ENCODE data around the gene DLX1. TPM values are rescaled to one million over a fixed set of nuclear protein-coding genes. Genes with fewer than 3 reads are reported as not detected.

The DLX1 gene
- total RNA-seq, 1 experiment from 2014 or later, result 7.6 TPM

- Histone ChIP-seq H3F3A (ENCODE audit: low read length, unreplicated experiment) (no peaks in the 10 kb centered on the region), H3K9me2 (replicated peaks; ENCODE audit: low read length) (no peaks in the 10 kb centered on the region), H4K20me1 (ENCODE audit: low read length) (no peaks in the 10 kb centered on the region), H3K36me3 (ENCODE audit: low read depth, low read length) (no peaks in the 10 kb centered on the region), H3K9ac (ENCODE audit: low read length) (no peak overlapping the region), H3K4me3 (ENCODE audit: low read length) (no peak overlapping the region), H2AFZ (ENCODE audit: low read length) (no peak overlapping the region), H3K9me3 (ENCODE audit: low read length) (no peaks in the 10 kb centered on the region), H3K27ac (ENCODE audit: low read length) (no peak overlapping the region), H3K79me2 (ENCODE audit: low read length) (no peaks in the 10 kb centered on the region), H3K4me1 (ENCODE audit: insufficient read depth, low read length) (peaks cover 15% of the 10 kb centered on the region; the same call in 1 of the 2 replicates), H3K4me2 (ENCODE audit: low read length) (no peak overlapping the region), H3K27me3 (ENCODE audit: low read length) (no peaks in the 10 kb centered on the region)
- no TSS peak for BruUV-seq (replicated peaks)
- DNase-seq (no peak), ATAC-seq (no peak)
- intact Hi-C loops (cut with micrococcal nuclease), result no loop called here
- CTCF ChIA-PET, result no interaction called here
- no peak for TF ChIP-seq EZH2phosphoT487 (IDR thresholded peaks at IDR 0.05; ENCODE audit: borderline replicate concordance, low read length)
- TF ChIP-seq, protein P1, sequence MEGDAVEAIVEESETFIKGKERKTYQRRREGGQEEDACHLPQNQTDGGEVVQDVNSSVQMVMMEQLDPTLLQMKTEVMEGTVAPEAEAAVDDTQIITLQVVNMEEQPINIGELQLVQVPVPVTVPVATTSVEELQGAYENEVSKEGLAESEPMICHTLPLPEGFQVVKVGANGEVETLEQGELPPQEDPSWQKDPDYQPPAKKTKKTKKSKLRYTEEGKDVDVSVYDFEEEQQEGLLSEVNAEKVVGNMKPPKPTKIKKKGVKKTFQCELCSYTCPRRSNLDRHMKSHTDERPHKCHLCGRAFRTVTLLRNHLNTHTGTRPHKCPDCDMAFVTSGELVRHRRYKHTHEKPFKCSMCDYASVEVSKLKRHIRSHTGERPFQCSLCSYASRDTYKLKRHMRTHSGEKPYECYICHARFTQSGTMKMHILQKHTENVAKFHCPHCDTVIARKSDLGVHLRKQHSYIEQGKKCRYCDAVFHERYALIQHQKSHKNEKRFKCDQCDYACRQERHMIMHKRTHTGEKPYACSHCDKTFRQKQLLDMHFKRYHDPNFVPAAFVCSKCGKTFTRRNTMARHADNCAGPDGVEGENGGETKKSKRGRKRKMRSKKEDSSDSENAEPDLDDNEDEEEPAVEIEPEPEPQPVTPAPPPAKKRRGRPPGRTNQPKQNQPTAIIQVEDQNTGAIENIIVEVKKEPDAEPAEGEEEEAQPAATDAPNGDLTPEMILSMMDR (conservative IDR thresholded peaks at IDR 0.05; ENCODE audit: low read depth, low read length), result no peak
- TF ChIP-seq EZH2 (IDR thresholded peaks at IDR 0.05; ENCODE audit: low read length, unreplicated experiment), result no peak
- POLR2A ChIA-PET (ENCODE audit: unreplicated experiment), result no interaction called here
These were observed 5.3 kb upstream of the DLX1 start for GRCh38 chr2:172079838-172080640.

- intact Hi-C loops (cut with micrococcal nuclease), result no loop called here
- no peak for DNase-seq
These were observed 4.6 kb upstream of the DLX1 start for GRCh38 chr2:172080641-172081220.

More at GRCh38 chr2:172080641-172081220, 4.6 kb upstream of the DLX1 start:
- ChIA-PET CTCF (no interaction called here), POLR2A (ENCODE audit: unreplicated experiment) (no interaction called here)
- no peaks in the 10 kb centered on the region for H3K9me2 ChIP-seq (replicated peaks; ENCODE audit: low read length)
- H3K4me2 ChIP-seq (ENCODE audit: low read length), result no peak overlapping the region
- H3K9me3 ChIP-seq (ENCODE audit: low read length), result no peaks in the 10 kb centered on the region
- no peak overlapping the region for H3K9ac ChIP-seq (ENCODE audit: low read length)
- ATAC-seq, result no peak
- no peaks in the 10 kb centered on the region for H3K27me3 ChIP-seq (ENCODE audit: low read length)
- H3F3A ChIP-seq (ENCODE audit: low read length, unreplicated experiment), result no peaks in the 10 kb centered on the region
- no peak overlapping the region for H2AFZ ChIP-seq (ENCODE audit: low read length)
- H4K20me1 ChIP-seq (ENCODE audit: low read length), result no peaks in the 10 kb centered on the region
- BruUV-seq (replicated peaks), result no TSS peak
- H3K4me1 ChIP-seq (ENCODE audit: insufficient read depth, low read length), result peaks cover 15% of the 10 kb centered on the region; the same call in 1 of the 2 replicates
- no peak overlapping the region for H3K27ac ChIP-seq (ENCODE audit: low read length)
- H3K36me3 ChIP-seq (ENCODE audit: low read depth, low read length), result no peaks in the 10 kb centered on the region
- H3K79me2 ChIP-seq (ENCODE audit: low read length), result peaks cover 4% of the 10 kb centered on the region; the same call in 1 of the 2 replicates
- H3K4me3 ChIP-seq (ENCODE audit: low read length), result no peak overlapping the region
- TF ChIP-seq EZH2phosphoT487 (IDR thresholded peaks at IDR 0.05; ENCODE audit: borderline replicate concordance, low read length) (no peak), EZH2 (IDR thresholded peaks at IDR 0.05; ENCODE audit: low read length, unreplicated experiment) (no peak)
- TF ChIP-seq, protein P1 (conservative IDR thresholded peaks at IDR 0.05; ENCODE audit: low read depth, low read length), result no peak

Measured in PC-3 (cell line).